Measurements from ENCODE around the gene KCNIP1.
"Not testable (repeated sequence)": the region's sequence is repeated elsewhere in the genome, so short reads cannot be mapped to it uniquely, and the experiment has no call there.

KCNIP1 gene

GRCh38 chr5:170538696-170539586 lies 35.1 kb downstream of the KCNIP1 start:
- DNase-seq = no peak

- no peak for DNase-seq
Measured at GRCh38 chr5:170540271-170540670, 36.5 kb downstream of the KCNIP1 start.

GRCh38 chr5:170541146-170541769 lies 37.4 kb downstream of the KCNIP1 start:
- no peak for DNase-seq

- no peak for DNase-seq
Measured at GRCh38 chr5:170542691-170543293, 39.0 kb downstream of the KCNIP1 start.

GRCh38 chr5:170545313-170545712 lies 41.5 kb downstream of the KCNIP1 start:
- no peak for DNase-seq

- DNase-seq = no peak
Measured at GRCh38 chr5:170545811-170546210, 42.0 kb downstream of the KCNIP1 start.

- DNase-seq = no peak
Measured at GRCh38 chr5:170546282-170546681, 42.5 kb downstream of the KCNIP1 start.

- not testable (repeated sequence) for DNase-seq
Measured at GRCh38 chr5:170550382-170550781, 46.6 kb downstream of the KCNIP1 start.

GRCh38 chr5:170551076-170551475 lies 47.3 kb downstream of the KCNIP1 start:
- no peak for DNase-seq

- no peak for DNase-seq
Measured at GRCh38 chr5:170551622-170552021, 47.8 kb downstream of the KCNIP1 start.

- no peak for DNase-seq
Measured at GRCh38 chr5:170552621-170553115, 48.8 kb downstream of the KCNIP1 start.

GRCh38 chr5:170553218-170553617 lies 49.4 kb downstream of the KCNIP1 start:
- no peak for DNase-seq

- DNase-seq = no peak
Measured at GRCh38 chr5:170554521-170555267, 50.9 kb downstream of the KCNIP1 start.

GRCh38 chr5:170557314-170557713 lies 53.5 kb downstream of the KCNIP1 start:
- DNase-seq = no peak

- no peak for DNase-seq
Measured at GRCh38 chr5:170559296-170559695, 55.5 kb downstream of the KCNIP1 start.

GRCh38 chr5:170560938-170561337 lies 57.1 kb downstream of the KCNIP1 start:
- no peak for DNase-seq

GRCh38 chr5:170562166-170562874 lies 58.5 kb downstream of the KCNIP1 start:
- DNase-seq = no peak

GRCh38 chr5:170562875-170563228 lies 59.0 kb downstream of the KCNIP1 start:
- DNase-seq = no peak

GRCh38 chr5:170563824-170564567 lies 60.2 kb downstream of the KCNIP1 start:
- DNase-seq = no peak

GRCh38 chr5:170565072-170565471 lies 61.3 kb downstream of the KCNIP1 start:
- DNase-seq = no peak

- DNase-seq = no peak
Measured at GRCh38 chr5:170569101-170569500, 65.3 kb downstream of the KCNIP1 start.

- no peak for DNase-seq
Measured at GRCh38 chr5:170570476-170570875, 66.7 kb downstream of the KCNIP1 start.

All from NCI-H510A (cell line).